Neural crest cell (in vitro differentiated cells): ENCODE measurements around the gene KDM5B. TPM values are rescaled to one million over a fixed set of nuclear protein-coding genes. Genes with fewer than 3 reads are reported as not detected.

Experiments used
- DNase-seq: peaks from one replicate; pipeline ENCODE4 v3.0.0; 2021; ENCODE audit warnings: low read depth, mixed read lengths, low spot score
- H3K27ac Mint-ChIP-seq: one replicate; pipeline ENCODE4 v1.8.0; 2021; ENCODE audit warnings: mild to moderate bottlenecking, mixed read lengths; ENCODE audit not compliant: unreplicated experiment
- H3K27me3 Mint-ChIP-seq: 2 replicates; pipeline ENCODE4 v1.8.0; 2021; ENCODE audit warnings: low read depth, mild to moderate bottlenecking, mixed read lengths
- H3K36me3 Mint-ChIP-seq: 2 replicates; pipeline ENCODE4 v1.8.0; 2021; ENCODE audit warnings: low read depth, mild to moderate bottlenecking, mixed read lengths
- H3K4me1 Mint-ChIP-seq: 2 replicates; pipeline ENCODE4 v1.8.0; 2021; ENCODE audit warnings: mixed read lengths
- H3K4me3 Mint-ChIP-seq: one replicate; pipeline ENCODE4 v1.8.0; 2021; ENCODE audit warnings: mild to moderate bottlenecking, mixed read lengths
- H3K9me3 Mint-ChIP-seq: 2 replicates; pipeline ENCODE4 v1.8.0; 2021; ENCODE audit warnings: mixed read lengths
- total RNA-seq: library from RNA; stranded (reverse); gene quantifications from 2 replicates; pipeline ENCODE4 v1.2.1, GENCODE V29; 2021
- TF ChIP-seq, protein P1 (sequence below): fragments of 200-600 bp; sonication (generic); conservative IDR thresholded peaks from 2 replicates; pipeline ENCODE4 v1.5.0; 2021; ENCODE audit warnings: antibody characterized with exemption, mild to moderate bottlenecking

KDM5B gene
- total RNA-seq, 1 donor from 2014 or later: 158 TPM

DNA sequence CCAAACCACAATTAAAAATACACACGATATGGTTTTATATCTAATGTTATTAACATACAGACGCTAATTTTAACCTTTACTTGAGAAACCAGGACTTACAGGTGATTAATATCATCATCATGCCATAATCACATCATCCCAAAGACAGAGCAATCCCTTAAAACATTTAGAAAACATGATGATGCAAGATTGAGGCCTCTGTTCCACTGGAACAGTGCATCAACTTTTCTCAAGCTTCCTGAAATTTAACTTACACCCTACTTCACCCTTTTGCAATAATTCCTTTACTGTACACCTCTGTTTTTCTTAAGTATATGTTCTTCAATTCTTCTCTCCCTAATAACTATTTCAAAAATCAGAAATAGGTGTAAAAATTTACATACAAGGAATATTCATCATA, 38.1 kb downstream of the KDM5B start:
- TF ChIP-seq, protein P1, sequence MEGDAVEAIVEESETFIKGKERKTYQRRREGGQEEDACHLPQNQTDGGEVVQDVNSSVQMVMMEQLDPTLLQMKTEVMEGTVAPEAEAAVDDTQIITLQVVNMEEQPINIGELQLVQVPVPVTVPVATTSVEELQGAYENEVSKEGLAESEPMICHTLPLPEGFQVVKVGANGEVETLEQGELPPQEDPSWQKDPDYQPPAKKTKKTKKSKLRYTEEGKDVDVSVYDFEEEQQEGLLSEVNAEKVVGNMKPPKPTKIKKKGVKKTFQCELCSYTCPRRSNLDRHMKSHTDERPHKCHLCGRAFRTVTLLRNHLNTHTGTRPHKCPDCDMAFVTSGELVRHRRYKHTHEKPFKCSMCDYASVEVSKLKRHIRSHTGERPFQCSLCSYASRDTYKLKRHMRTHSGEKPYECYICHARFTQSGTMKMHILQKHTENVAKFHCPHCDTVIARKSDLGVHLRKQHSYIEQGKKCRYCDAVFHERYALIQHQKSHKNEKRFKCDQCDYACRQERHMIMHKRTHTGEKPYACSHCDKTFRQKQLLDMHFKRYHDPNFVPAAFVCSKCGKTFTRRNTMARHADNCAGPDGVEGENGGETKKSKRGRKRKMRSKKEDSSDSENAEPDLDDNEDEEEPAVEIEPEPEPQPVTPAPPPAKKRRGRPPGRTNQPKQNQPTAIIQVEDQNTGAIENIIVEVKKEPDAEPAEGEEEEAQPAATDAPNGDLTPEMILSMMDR: no peak
- no peak overlapping the region for H3K4me3 Mint-ChIP-seq
- no peaks in the 10 kb centered on the region for H3K9me3 Mint-ChIP-seq
- H3K36me3 Mint-ChIP-seq: peaks cover 18% of the 10 kb centered on the region
- no peaks in the 10 kb centered on the region for H3K27me3 Mint-ChIP-seq
- DNase-seq: no peak
- no peaks in the 10 kb centered on the region for H3K4me1 Mint-ChIP-seq
- no peak overlapping the region for H3K27ac Mint-ChIP-seq

DNA sequence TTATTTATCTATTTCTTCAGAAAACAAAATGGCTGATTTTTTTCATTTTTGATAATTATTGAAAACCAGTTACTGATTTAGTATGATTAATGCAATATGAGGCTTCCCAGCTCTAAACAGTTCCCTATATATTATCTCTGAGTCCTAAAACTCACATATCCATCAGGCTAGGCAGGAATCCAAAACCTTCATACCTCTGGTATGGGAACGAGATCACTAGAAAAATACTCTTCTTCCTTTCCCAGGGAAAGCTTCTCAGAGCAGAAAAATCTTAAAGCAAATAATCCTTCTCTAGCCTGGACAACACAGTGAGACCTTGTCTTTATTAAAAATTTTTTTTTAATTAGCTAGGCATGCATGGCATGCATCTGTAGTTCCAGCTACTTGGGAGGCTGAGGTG, 42.5 kb downstream of the KDM5B start:
- Mint-ChIP-seq H3K4me1 (no peaks in the 10 kb centered on the region), H3K27ac (no peak overlapping the region), H3K27me3 (no peaks in the 10 kb centered on the region), H3K36me3 (peaks cover 10% of the 10 kb centered on the region), H3K9me3 (no peaks in the 10 kb centered on the region), H3K4me3 (no peak overlapping the region)
- TF ChIP-seq, protein P1: no peak
- DNase-seq: no peak

DNA sequence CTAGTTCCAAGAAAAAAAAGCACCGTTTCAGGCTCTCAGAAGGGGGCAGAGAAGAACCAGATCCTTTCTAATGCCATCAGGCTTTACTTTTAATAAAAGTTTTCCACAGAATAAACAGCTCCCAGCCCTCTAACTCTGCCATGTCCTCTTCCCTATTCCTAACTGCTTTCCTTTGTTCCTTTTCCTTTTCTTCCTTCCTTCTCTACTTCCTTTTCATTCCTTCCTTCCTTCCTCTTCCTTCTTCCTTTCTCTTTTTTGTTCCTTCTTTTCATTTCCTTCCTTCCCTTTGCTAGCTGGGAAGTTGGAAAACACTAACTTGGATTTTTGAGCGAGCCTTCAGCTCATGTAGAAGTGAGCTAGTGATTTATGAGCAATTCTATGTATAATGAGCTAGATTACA, 46.2 kb downstream of the KDM5B start:
- Mint-ChIP-seq H3K9me3 (no peaks in the 10 kb centered on the region), H3K27ac (peak overlapping the region; percentile 28), H3K4me1 (no peaks in the 10 kb centered on the region), H3K36me3 (peaks cover 7% of the 10 kb centered on the region), H3K27me3 (no peaks in the 10 kb centered on the region), H3K4me3 (no peak overlapping the region)
- no peak for DNase-seq
- TF ChIP-seq, protein P1: no peak

DNA sequence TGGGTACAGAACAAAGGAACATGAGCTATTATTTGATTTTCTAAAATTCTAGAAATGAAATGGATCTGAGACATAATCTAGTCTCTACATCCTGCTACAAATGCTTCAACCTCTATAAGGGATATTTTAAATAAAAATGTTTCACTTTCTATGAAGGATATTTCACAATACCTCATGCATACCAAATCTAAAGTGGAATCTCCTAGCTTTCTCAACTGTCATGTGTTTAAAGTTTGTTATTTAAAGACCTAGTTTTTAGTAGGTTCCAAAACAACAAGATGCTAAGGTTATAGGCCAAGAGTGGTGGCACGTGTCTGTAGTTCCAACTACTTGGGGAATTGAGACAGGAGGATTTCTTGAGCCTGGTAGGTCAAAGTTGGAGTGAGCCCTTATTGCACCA, 47.6 kb downstream of the KDM5B start:
- H3K27ac Mint-ChIP-seq: no peak overlapping the region
- H3K27me3 Mint-ChIP-seq: no peaks in the 10 kb centered on the region
- no peaks in the 10 kb centered on the region for H3K4me1 Mint-ChIP-seq
- TF ChIP-seq, protein P1: no peak
- peaks cover 10% of the 10 kb centered on the region for H3K36me3 Mint-ChIP-seq
- no peak for DNase-seq
- no peaks in the 10 kb centered on the region for H3K9me3 Mint-ChIP-seq
- H3K4me3 Mint-ChIP-seq: no peak overlapping the region

DNA sequence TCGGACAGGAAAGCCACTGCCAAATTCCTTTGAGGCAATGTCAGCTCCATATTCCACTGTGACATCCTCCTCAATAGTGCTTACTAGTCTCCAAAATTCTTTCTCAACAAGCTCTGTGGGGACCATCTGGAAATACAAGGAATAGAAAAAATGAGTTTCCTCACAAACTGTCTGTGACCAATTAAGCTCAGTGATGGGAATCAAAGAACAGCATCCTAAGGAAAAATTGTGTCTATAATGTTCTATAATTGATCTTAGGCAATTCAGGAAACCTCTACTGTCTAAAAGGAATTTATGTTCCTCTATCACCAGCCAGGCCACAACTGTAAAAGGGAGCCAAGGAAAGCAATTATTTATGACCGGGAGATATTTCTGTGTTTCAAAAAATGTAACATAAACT, 51.8 kb downstream of the KDM5B start:
- Mint-ChIP-seq H3K27me3 (no peaks in the 10 kb centered on the region), H3K4me1 (no peaks in the 10 kb centered on the region), H3K4me3 (no peak overlapping the region), H3K36me3 (peaks cover 15% of the 10 kb centered on the region), H3K9me3 (no peaks in the 10 kb centered on the region), H3K27ac (no peak overlapping the region)
- TF ChIP-seq, protein P1: no peak
- no peak for DNase-seq

DNA sequence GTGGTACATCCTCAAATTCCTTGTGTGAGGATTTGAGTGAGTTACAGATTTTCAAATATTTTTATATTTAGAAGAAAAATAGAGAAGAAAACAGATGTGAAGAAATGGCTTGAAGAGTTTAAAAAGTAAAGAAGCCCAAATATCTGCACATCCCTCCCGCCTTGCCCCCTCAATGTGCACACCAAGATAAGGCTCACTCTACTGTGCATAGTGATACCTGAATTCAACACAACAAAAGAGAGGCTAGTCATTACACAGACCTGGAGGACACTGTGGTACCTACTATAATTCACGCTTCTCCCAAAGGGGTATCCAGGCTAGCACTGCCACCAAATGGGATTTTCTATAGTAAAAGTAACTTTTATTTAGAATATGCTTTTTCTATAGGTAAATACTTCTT, 53.9 kb downstream of the KDM5B start:
- peaks cover 12% of the 10 kb centered on the region for H3K36me3 Mint-ChIP-seq
- no peaks in the 10 kb centered on the region for H3K4me1 Mint-ChIP-seq
- no peak overlapping the region for H3K4me3 Mint-ChIP-seq
- H3K27me3 Mint-ChIP-seq: no peaks in the 10 kb centered on the region
- no peak overlapping the region for H3K27ac Mint-ChIP-seq
- DNase-seq: no peak
- TF ChIP-seq, protein P1: no peak
- H3K9me3 Mint-ChIP-seq: no peaks in the 10 kb centered on the region
